NCI-H2196 (cell line): ENCODE results near the gene ZNF627.
"Not testable (repeated sequence)": the region's sequence is repeated elsewhere in the genome, so short reads cannot be mapped to it uniquely, and the experiment has no call there.

Experiments used
- DNase-seq: peaks from one replicate; lab custom pipeline; 2025; ENCODE audit not compliant: unreplicated experiment; lab: John Stamatoyannopoulos, UW

The ZNF627 gene

GRCh38 chr19:11573763-11574162, 23.5 kb upstream of the ZNF627 start:
- not testable (repeated sequence) for DNase-seq

- DNase-seq = no peak
Measured at GRCh38 chr19:11574689-11575088, 22.6 kb upstream of the ZNF627 start.

DNA sequence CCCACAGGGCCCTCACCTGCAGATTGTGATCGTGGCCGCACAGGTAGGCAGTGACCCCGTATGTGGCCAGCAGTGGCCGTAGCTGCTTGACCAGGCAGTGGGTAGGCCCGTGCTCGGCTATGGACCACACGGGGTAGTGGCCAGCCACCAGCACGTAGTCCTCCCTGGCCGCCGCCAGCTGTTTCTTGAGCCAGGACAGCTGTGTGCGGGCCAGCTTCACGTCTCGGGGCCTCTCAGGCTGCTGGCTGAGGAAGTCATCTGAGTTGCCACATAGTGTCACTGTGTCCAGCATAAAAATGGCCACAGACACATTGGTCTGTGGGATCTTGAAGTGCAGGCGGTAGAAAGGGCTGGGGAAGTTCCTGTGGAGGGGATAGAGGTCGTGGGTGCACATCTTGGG, 21.1 kb upstream of the ZNF627 start:
- no peak for DNase-seq

DNA sequence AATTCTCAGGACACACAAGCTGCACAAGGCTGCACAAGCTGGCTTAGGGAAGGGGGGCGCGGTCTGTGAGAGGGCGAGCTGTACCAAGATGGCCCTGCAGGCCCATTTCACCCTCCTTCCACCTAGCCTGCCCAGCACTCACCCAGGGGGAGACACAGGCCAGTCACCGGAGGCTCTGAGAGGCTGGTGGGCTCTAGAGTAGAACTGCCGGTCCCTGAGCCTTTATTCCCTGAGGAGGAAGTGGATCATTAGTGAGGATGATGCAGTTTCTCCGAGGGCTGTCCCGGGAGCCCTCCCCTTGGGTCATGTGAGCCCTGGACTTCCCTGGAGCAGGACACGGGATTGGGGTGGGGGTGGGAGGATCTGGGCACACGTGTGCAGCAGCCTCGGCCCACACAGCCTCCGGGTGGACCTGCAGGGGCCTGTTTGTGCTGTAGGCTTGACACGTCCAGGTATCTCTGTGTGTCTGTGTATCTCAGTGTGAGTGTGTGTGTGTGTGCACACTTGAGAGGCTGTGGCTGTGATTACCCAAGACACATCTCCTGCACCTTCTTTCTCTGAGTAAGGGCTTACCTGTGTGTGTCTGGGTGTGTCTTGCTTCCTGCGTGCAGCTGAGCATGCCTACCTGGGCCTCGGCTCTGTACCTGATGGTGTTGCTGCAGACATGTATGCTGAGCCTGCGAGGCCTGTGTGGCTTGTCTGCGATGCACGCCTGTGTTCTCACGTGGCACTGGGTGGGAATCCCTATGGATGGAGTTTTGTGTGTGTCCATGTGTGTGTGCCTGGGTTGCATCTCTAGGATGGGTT, 19.6 kb upstream of the ZNF627 start, which contains the start of gene ACP5:
Gene ACP5, minus strand, starts transcription at position 195 of the 807 bp plus-strand sequence. CDS start 328 bp downstream, outside the sequence.
- no peak for DNase-seq

GRCh38 chr19:11578258-11579142, 18.8 kb upstream of the ZNF627 start:
- DNase-seq = no peak

DNA sequence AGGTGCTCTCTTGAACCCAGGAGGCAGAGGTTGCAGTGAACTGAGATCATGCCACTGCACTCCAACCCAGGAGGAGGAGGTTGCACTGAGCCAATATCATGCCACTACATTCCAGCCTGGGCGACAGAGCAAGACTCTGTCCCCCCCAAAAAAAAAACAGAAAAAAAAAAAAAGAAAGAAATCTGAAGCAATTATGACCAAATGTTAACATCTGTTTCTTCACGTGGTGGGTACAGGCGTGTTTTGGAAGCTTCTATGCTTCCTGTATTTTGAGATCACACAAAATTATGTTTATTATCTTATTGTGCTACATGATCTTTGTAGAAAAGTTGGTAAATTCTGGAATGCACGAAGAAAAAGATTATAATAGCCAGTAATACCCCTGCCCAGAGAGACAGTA, 17.2 kb upstream of the ZNF627 start:
- DNase-seq = no peak

- no peak for DNase-seq
Measured at GRCh38 chr19:11581740-11582139, 15.5 kb upstream of the ZNF627 start.

DNA sequence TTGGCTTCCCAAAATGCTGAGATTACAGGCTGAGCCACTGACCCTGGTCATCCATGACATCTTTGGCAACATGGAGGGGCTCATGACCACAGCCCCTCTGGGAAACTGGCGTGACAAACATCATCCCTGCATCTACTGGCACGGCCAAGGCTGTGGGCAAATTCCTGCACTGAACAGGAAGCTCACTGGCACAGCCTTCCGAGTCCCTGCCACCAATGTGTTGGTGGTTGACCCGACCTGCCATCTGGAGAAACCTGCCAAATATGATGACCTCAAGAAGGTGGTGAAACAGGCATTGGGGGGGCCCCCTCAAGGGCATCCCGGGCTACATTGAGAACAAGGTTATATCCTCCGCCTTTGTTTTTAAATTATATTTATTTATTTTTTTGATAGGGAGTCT, 11.0 kb upstream of the ZNF627 start:
- DNase-seq = no peak

DNA sequence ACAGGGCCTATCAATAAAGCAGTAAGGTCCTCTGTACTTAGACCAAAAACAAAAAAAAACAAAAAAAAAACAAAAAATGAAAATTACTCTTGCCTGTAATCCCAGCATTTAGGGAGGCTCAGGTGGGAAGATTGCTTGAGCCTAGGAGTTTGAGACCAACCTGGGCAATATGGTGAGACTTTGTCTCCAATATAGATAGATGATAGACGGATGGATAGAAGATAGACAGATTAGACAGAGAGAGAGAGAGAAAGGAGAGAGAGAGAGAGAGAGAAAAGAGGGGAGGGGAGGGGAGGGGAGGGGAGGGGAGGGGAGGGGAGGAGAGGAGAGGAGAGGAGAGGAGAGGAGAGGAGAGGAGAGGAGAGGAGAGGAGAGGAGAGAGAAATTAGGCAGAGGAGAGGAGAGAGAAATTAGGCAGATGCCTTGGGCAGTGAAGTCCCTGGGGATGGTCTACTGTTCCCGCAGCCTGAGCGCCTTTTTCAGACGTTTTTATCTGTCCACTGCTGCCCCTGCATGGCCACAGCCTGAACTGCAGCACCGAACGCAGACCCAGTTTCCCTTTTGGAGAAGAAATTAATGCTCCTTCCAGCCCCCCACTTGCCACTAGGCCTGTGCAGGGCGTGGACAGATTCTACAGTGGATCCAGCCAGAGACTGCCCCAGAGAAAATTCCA, 9.8 kb upstream of the ZNF627 start:
- peak; percentile 62 for DNase-seq

DNA sequence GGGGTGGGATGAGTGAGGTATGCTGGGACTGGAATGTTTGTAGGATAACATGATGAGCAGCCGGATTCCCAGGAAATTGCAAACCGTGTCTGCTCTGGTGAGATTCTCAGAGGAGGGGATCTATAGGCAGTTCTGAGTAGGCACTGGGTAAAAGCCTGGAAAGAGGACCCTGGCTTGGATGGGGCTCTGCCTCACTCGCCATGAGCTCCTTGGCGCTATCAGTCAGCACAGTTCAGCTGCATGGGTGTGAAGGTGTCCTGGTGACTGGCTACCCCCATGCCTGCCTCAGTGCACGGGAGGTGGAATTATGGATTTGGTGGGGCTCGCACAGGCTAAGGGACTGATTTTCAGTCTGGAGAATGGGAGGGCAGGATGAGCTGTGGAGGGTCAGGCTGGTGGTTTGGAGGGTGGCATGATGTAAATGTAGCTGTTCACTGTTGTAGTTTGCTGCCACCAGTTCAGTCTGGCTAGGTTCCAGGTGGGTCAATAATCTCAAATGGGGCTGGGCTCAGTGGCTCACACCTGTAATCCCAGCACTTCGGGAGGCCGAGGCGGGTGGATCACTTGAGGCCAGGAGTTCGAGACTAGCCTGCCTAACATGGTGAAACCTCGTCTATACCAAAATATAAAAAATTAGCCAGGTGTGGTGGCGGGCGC, 9.2 kb upstream of the ZNF627 start:
- DNase-seq = no peak

- no peak for DNase-seq
Measured at GRCh38 chr19:11594084-11594483, 3.2 kb upstream of the ZNF627 start.

GRCh38 chr19:11596156-11596555, 1.1 kb upstream of the ZNF627 start:
- no peak for DNase-seq

- DNase-seq = no peak
Measured at GRCh38 chr19:11598103-11598483, 810 bp downstream of the ZNF627 start.

GRCh38 chr19:11598746-11599145, 1.5 kb downstream of the ZNF627 start:
- no peak for DNase-seq

DNA sequence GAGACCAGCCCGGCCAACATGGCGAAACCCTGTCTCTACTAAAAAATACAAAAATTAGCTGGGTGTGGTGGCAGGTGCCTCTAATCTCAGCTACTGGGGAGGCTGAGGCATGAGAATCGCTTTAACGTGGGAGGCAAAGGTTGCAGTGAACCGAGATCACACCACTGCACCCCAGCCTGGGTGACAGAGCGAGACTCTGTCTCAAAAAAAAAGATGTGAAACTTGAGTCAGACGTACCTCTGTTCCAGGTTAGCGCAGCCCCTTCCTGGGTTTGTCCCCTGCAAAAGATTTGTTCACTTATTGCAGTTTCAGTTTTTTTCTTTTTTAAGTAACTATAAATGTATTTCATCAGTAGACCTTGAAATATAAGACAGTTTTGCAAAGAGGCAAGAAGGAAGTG, 2.4 kb downstream of the ZNF627 start:
- DNase-seq = not testable (repeated sequence)

DNA sequence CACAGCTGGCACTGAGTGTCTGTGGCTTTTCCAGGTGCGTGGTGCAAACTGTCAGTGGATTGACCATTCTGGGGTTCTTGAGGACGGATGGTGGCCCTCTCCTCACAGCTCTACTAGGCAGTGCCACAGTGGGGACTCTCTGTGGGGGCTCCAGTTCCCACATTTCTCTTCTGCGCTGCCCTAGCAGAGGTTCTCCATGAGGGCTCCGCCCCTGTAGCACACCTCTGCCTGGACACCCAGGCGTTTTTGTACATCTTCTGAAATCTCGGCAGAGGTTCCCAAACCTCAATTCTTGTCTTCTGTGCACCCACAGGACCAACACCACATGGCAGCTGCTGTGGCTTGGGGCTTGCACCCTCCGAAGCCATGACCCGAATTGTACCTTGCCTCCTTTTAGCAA, 9.2 kb downstream of the ZNF627 start:
- DNase-seq = no peak

DNA sequence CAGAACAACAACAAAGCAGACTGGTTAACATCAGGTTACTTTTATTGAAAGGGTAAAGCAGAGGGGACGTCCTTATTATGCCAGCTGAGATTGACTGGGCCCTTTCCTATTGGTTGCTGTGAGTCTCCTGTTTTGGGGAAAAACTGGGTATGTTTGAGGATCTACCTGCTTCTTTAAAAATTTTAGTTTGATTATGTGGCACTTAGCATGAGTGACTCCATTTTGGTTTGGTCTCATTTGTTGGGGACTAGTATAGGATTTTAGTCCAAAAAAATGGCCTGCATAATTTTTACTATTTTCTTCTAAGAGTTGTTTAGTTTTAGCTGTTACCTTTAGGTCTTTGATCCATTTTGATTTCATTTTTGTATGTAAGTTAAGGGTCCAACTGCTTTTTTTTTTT, 14.4 kb downstream of the ZNF627 start:
- no peak for DNase-seq

- DNase-seq = no peak
Measured at GRCh38 chr19:11612816-11613511, 15.7 kb downstream of the ZNF627 start.

DNA sequence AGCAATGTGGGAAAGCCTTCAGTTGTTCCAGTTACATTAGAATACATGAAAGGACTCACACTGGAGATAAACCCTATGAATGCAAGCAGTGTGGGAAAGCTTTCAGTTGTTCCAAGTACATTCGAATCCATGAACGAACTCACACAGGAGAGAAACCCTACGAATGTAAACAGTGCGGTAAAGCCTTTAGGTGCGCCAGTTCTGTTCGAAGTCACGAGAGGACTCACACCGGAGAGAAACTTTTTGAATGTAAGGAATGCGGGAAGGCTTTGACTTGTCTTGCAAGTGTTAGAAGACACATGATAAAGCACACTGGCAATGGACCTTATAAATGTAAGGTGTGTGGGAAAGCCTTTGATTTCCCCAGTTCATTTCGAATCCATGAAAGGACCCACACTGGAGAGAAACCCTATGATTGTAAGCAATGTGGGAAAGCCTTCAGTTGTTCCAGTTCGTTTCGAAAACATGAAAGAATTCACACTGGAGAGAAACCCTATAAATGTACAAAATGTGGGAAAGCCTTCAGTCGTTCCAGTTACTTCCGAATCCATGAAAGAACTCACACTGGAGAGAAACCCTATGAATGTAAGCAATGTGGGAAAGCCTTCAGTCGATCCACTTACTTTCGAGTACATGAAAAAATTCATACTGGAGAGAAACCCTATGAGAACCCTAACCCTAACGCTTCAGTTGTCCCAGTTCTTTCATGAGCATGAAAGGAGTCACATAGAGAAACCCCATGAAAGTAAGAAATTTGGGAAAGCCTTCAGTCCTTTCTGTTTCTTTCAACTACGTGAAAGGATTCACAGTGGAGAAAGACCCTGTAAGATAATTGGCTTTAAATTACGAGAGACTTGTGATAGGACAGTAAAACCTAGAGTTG, 20.1 kb downstream of the ZNF627 start:
- DNase-seq = no peak
